Ishikawa (cell line): ENCODE data around the gene MICALL2.

ENCODE experiments used
- CEBPB ChIP-seq: IDR thresholded peaks from 2 replicates; pipeline ENCODE4 v1.6.1; 2012
- CREB1 ChIP-seq: IDR thresholded peaks from 2 replicates; pipeline ENCODE4 v1.6.1; 2012; ENCODE audit warnings: low read depth
- RAD21 ChIP-seq: IDR thresholded peaks from 2 replicates; pipeline ENCODE4 v1.6.1; 2012; ENCODE audit warnings: low read depth
- TAF1 ChIP-seq: IDR thresholded peaks from 2 replicates; pipeline ENCODE4 v1.6.1; 2012; ENCODE audit warnings: low read depth, mild to moderate bottlenecking
- TCF12 ChIP-seq: IDR thresholded peaks from 2 replicates; pipeline ENCODE4 v1.6.1; 2012; ENCODE audit warnings: low read depth
- TEAD4 ChIP-seq: IDR thresholded peaks from 2 replicates; pipeline ENCODE4 v1.6.1; 2012
- USF1 ChIP-seq: IDR thresholded peaks from 2 replicates; pipeline ENCODE4 v1.6.1; 2012
- YY1 ChIP-seq: IDR thresholded peaks from 2 replicates; pipeline ENCODE4 v1.6.1; 2012; ENCODE audit warnings: low read depth
- ZBTB7A ChIP-seq: IDR thresholded peaks from 2 replicates; pipeline ENCODE4 v1.6.1; 2012; ENCODE audit warnings: low read depth
- TF ChIP-seq, protein P1 (sequence below): IDR thresholded peaks from 2 replicates; pipeline ENCODE4 v1.6.1; 2012
- TF ChIP-seq, protein P2 (sequence below): IDR thresholded peaks from 2 replicates; pipeline ENCODE4 v1.6.1; 2012; ENCODE audit warnings: low read depth, mild to moderate bottlenecking

DNA sequence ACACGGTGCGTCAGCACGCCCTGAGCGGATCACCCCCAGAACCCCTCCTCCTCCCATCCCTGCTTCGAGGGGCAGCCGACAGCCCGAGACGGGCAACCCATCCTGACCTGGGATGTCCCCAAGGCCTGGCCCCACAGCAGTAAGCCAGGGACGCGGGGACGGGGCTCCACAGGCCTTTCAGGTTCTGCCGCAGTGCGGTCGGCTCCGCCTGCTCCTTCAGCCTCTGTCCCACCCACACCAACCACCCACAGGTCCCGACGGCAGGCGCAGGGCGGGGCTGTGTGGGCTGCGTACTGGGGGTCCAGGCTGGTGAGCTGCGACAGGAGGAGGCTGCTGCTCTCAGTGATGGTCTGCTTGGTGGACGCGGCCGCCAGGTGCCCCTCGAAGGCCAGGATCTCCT lies 28.2 kb upstream of the MICALL2 start:
- TF ChIP-seq, protein P1, sequence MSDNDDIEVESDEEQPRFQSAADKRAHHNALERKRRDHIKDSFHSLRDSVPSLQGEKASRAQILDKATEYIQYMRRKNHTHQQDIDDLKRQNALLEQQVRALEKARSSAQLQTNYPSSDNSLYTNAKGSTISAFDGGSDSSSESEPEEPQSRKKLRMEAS: no peak
- TF ChIP-seq TEAD4 (no peak), USF1 (no peak), TAF1 (no peak), CEBPB (no peak), CREB1 (no peak), TCF12 (no peak), YY1 (no peak), ZBTB7A (no peak), RAD21 (no peak)
- TF ChIP-seq, protein P2, sequence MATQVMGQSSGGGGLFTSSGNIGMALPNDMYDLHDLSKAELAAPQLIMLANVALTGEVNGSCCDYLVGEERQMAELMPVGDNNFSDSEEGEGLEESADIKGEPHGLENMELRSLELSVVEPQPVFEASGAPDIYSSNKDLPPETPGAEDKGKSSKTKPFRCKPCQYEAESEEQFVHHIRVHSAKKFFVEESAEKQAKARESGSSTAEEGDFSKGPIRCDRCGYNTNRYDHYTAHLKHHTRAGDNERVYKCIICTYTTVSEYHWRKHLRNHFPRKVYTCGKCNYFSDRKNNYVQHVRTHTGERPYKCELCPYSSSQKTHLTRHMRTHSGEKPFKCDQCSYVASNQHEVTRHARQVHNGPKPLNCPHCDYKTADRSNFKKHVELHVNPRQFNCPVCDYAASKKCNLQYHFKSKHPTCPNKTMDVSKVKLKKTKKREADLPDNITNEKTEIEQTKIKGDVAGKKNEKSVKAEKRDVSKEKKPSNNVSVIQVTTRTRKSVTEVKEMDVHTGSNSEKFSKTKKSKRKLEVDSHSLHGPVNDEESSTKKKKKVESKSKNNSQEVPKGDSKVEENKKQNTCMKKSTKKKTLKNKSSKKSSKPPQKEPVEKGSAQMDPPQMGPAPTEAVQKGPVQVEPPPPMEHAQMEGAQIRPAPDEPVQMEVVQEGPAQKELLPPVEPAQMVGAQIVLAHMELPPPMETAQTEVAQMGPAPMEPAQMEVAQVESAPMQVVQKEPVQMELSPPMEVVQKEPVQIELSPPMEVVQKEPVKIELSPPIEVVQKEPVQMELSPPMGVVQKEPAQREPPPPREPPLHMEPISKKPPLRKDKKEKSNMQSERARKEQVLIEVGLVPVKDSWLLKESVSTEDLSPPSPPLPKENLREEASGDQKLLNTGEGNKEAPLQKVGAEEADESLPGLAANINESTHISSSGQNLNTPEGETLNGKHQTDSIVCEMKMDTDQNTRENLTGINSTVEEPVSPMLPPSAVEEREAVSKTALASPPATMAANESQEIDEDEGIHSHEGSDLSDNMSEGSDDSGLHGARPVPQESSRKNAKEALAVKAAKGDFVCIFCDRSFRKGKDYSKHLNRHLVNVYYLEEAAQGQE: no peak
